Karpas-422 (cell line): ENCODE results near the gene ANKRD7. TPM values are rescaled to one million over a fixed set of nuclear protein-coding genes. Genes with fewer than 3 reads are reported as not detected.
"Not testable (repeated sequence)": the region's sequence is repeated elsewhere in the genome, so short reads cannot be mapped to it uniquely, and the experiment has no call there.

Experiments
- DNase-seq: peaks from one replicate; pipeline ENCODE4 v3.0.0-alpha.2; 2015
- H2AFZ ChIP-seq: fragments of 200-600 bp; sonication (generic); 2 replicates; pipeline ENCODE4 v1.6.1; 2014; ENCODE audit warnings: antibody characterized with exemption, low read length, mixed read lengths
- H3K27ac ChIP-seq: fragments of 200-600 bp; sonication (generic); 2 replicates; pipeline ENCODE4 v1.5.1; 2014; ENCODE audit warnings: mild to moderate bottlenecking, low read length, moderate library complexity
- H3K27me3 ChIP-seq: fragments of 200-600 bp; sonication (generic); 2 replicates; pipeline ENCODE4 v1.6.1; 2014; ENCODE audit warnings: low read length, mixed read lengths
- H3K36me3 ChIP-seq: fragments of 200-600 bp; sonication (generic); 2 replicates; pipeline ENCODE4 v1.6.1; 2014; ENCODE audit warnings: low read length, mixed read lengths; ENCODE audit not compliant: insufficient read depth
- H3K4me1 ChIP-seq: fragments of 200-600 bp; sonication (generic); 2 replicates; pipeline ENCODE4 v1.6.1; 2014; ENCODE audit warnings: mild to moderate bottlenecking, low read length, mixed read lengths
- H3K4me2 ChIP-seq: fragments of 200-600 bp; sonication (generic); 2 replicates; pipeline ENCODE4 v1.6.1; 2014; ENCODE audit warnings: low read length, low read depth, mild to moderate bottlenecking; ENCODE audit not compliant: poor library complexity, severe bottlenecking
- H3K4me3 ChIP-seq: fragments of 200-600 bp; sonication (generic); 2 replicates; pipeline ENCODE4 v1.5.1; 2014; ENCODE audit warnings: mild to moderate bottlenecking, antibody characterized with exemption, low read length, mixed read lengths
- H3K79me2 ChIP-seq: fragments of 200-600 bp; sonication (generic); 2 replicates; pipeline ENCODE4 v1.6.1; 2014; ENCODE audit warnings: mild to moderate bottlenecking, low read length, mixed read lengths
- H3K9ac ChIP-seq: fragments of 200-600 bp; sonication (generic); 2 replicates; pipeline ENCODE4 v1.6.0; 2014; ENCODE audit warnings: low read length
- H3K9me2 ChIP-seq: fragments of 200-600 bp; sonication (generic), shearing (Covaris generic); replicated peaks from 2 replicates; pipeline ENCODE4 v1.6.0; 2014; ENCODE audit warnings: mild to moderate bottlenecking, low read length, moderate library complexity; ENCODE audit not compliant: insufficient read depth
- H3K9me3 ChIP-seq: fragments of 300-700, 200-600 bp; sonication (generic); 2 replicates; pipeline ENCODE4 v1.6.1; 2014; ENCODE audit warnings: low read length, mixed read lengths
- H4K20me1 ChIP-seq: fragments of 200-600 bp; sonication (generic); 2 replicates; pipeline ENCODE4 v1.6.1; 2014; ENCODE audit warnings: mild to moderate bottlenecking, antibody characterized with exemption, low read length, low read depth; ENCODE audit not compliant: insufficient read depth
- total RNA-seq: library from RNA; depleted of rRNA; stranded (reverse); fragments of >200 nt; shearing (Covaris generic); gene quantifications from 2 replicates; pipeline ENCODE4 v1.2.3, GENCODE V29; 2014; ENCODE audit warnings: low replicate concordance

Gene ANKRD7
- total RNA-seq, 1 experiment from 2014 or later = 1.7 TPM

GRCh38 chr7:118218413-118219156 is 5.9 kb upstream of the ANKRD7 start:
- H3K4me2 ChIP-seq = no peak overlapping the region
- no peak overlapping the region for H3K4me3 ChIP-seq
- H4K20me1 ChIP-seq = no peaks in the 10 kb centered on the region
- DNase-seq = no peak
- no peak overlapping the region for H2AFZ ChIP-seq
- no peak overlapping the region for H3K9ac ChIP-seq
- H3K27ac ChIP-seq = no peak overlapping the region
- H3K9me3 ChIP-seq = no peaks in the 10 kb centered on the region
- H3K4me1 ChIP-seq = peaks cover 13% of the 10 kb centered on the region
- H3K79me2 ChIP-seq = no peaks in the 10 kb centered on the region
- H3K27me3 ChIP-seq = no peaks in the 10 kb centered on the region
- H3K9me2 ChIP-seq = no peaks in the 10 kb centered on the region
- no peaks in the 10 kb centered on the region for H3K36me3 ChIP-seq

DNA sequence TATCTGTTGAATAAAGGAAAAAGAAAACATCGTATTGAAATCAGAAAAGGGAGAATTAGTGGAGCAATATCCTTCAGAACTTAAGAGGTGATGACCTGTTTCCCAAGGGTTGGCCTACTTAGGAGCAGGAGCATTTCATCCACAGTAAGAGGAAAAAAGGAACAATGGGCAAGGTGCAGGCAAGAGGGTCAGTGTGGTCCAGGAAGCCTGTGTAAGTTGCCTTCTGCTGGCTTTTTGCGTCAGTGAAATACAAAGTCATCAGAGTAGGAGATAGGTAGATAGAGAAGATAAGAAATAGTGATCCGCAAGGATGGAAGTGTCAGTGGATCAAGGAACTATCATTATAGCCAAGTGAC is 5.4 kb upstream of the ANKRD7 start:
- DNase-seq = no peak
- peaks cover 8% of the 10 kb centered on the region for H3K4me1 ChIP-seq
- no peak overlapping the region for H3K27ac ChIP-seq
- no peaks in the 10 kb centered on the region for H3K9me2 ChIP-seq
- no peak overlapping the region for H3K9ac ChIP-seq
- no peak overlapping the region for H3K4me2 ChIP-seq
- H2AFZ ChIP-seq = no peak overlapping the region
- H3K27me3 ChIP-seq = no peaks in the 10 kb centered on the region
- H3K9me3 ChIP-seq = no peaks in the 10 kb centered on the region
- no peaks in the 10 kb centered on the region for H4K20me1 ChIP-seq
- no peaks in the 10 kb centered on the region for H3K36me3 ChIP-seq
- no peaks in the 10 kb centered on the region for H3K79me2 ChIP-seq
- no peak overlapping the region for H3K4me3 ChIP-seq

- no peak overlapping the region for H3K9ac ChIP-seq
- H3K27me3 ChIP-seq = no peaks in the 10 kb centered on the region
- H3K4me3 ChIP-seq = no peak overlapping the region
- H2AFZ ChIP-seq = no peak overlapping the region
- H3K9me3 ChIP-seq = no peaks in the 10 kb centered on the region
- no peak overlapping the region for H3K4me2 ChIP-seq
- H3K36me3 ChIP-seq = no peaks in the 10 kb centered on the region
- no peaks in the 10 kb centered on the region for H3K9me2 ChIP-seq
- no peaks in the 10 kb centered on the region for H3K79me2 ChIP-seq
- H4K20me1 ChIP-seq = no peaks in the 10 kb centered on the region
- H3K4me1 ChIP-seq = no peaks in the 10 kb centered on the region
- DNase-seq = no peak
- no peak overlapping the region for H3K27ac ChIP-seq
Measured at GRCh38 chr7:118220583-118220982, 3.9 kb upstream of the ANKRD7 start.

- no peak overlapping the region for H2AFZ ChIP-seq
- no peak for DNase-seq
- H3K27me3 ChIP-seq = no peaks in the 10 kb centered on the region
Measured at GRCh38 chr7:118222591-118222990, 1.9 kb upstream of the ANKRD7 start.

DNA sequence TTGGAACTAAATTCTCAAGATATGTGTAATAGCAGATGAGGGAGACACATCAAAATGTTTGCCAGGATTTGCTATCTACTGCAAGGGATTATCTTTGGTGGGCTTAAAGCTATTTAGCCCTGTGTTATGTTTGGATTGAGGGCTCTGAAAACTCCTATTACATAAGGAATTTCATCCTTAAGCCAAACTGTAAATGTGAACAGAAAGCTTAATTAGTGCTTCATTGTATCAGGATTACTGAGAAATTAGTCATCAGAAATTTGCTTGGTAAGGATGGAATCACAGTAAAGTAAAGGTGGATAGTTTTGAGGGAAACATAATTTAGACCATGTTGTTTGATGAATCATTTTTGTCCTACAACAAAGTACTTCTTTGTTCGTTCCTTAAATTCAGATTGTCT is 8.3 kb downstream of the ANKRD7 start:
- Histone ChIP-seq H3K27ac (no peak overlapping the region), H3K36me3 (no peaks in the 10 kb centered on the region), H3K9me2 (0 out of 2 replicates have a peak, but pooled peaks cover 3% of the 10 kb centered on the region), H3K4me2 (no peak overlapping the region), H3K27me3 (no peaks in the 10 kb centered on the region), H3K4me3 (no peak overlapping the region), H3K4me1 (no peaks in the 10 kb centered on the region), H2AFZ (no peak overlapping the region), H3K9me3 (no peaks in the 10 kb centered on the region), H3K9ac (no peak overlapping the region), H3K79me2 (no peaks in the 10 kb centered on the region), H4K20me1 (no peaks in the 10 kb centered on the region)
- no peak for DNase-seq

More at GRCh38 chr7:118222591-118222990, 1.9 kb upstream of the ANKRD7 start:
- H3K36me3 ChIP-seq = no peaks in the 10 kb centered on the region
- H3K4me2 ChIP-seq = no peak overlapping the region
- H3K9me2 ChIP-seq = no peaks in the 10 kb centered on the region
- no peak overlapping the region for H3K27ac ChIP-seq
- H4K20me1 ChIP-seq = no peaks in the 10 kb centered on the region
- no peak overlapping the region for H3K9ac ChIP-seq
- H3K4me3 ChIP-seq = no peak overlapping the region
- H3K9me3 ChIP-seq = no peaks in the 10 kb centered on the region
- H3K79me2 ChIP-seq = no peaks in the 10 kb centered on the region
- H3K4me1 ChIP-seq = no peaks in the 10 kb centered on the region

DNA sequence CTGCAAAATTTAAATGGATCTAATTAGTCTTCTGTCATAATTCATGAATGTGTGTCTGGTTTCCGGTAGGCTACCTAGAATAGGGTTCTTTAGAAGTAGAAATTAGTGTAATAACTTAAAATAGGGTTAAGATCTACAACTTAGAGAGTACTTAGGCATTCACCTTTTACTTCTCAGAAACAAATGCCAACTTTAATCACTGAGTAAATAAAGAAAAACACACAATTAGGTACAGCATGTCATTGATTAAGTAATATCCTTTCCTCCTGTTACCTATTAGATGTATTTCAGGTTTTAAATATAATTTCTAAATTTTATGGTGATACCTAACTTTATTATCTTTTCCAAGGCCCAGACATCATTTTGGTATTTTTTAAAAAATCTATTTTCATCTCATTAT is 9.3 kb downstream of the ANKRD7 start:
- Histone ChIP-seq H3K4me2 (no peak overlapping the region), H3K4me1 (no peaks in the 10 kb centered on the region), H3K36me3 (no peaks in the 10 kb centered on the region), H3K79me2 (no peaks in the 10 kb centered on the region), H3K9me3 (no peaks in the 10 kb centered on the region), H3K4me3 (no peak overlapping the region), H3K9ac (no peak overlapping the region), H3K9me2 (0 out of 2 replicates have a peak, but pooled peaks cover 3% of the 10 kb centered on the region), H3K27ac (no peak overlapping the region), H4K20me1 (no peaks in the 10 kb centered on the region), H3K27me3 (no peaks in the 10 kb centered on the region), H2AFZ (no peak overlapping the region)
- DNase-seq = no peak

- Histone ChIP-seq H3K79me2 (no peaks in the 10 kb centered on the region), H4K20me1 (no peaks in the 10 kb centered on the region), H3K4me1 (no peaks in the 10 kb centered on the region), H3K4me2 (no peak overlapping the region), H3K9me3 (no peaks in the 10 kb centered on the region), H3K9ac (no peak overlapping the region), H3K27me3 (no peaks in the 10 kb centered on the region), H3K9me2 (0 out of 2 replicates have a peak, but pooled peaks cover 3% of the 10 kb centered on the region), H3K36me3 (no peaks in the 10 kb centered on the region), H3K4me3 (no peak overlapping the region), H3K27ac (no peak overlapping the region), H2AFZ (no peak overlapping the region)
- no peak for DNase-seq
Measured at GRCh38 chr7:118239014-118239413, 14.5 kb downstream of the ANKRD7 start.

GRCh38 chr7:118240320-118240719 is 15.8 kb downstream of the ANKRD7 start:
- H3K4me1 ChIP-seq, DNase-seq, H3K4me2 ChIP-seq, H3K36me3 ChIP-seq, H3K9me2 ChIP-seq, H3K9me3 ChIP-seq, H4K20me1 ChIP-seq, H3K27ac ChIP-seq, H3K27me3 ChIP-seq, H3K79me2 ChIP-seq, H2AFZ ChIP-seq, H3K9ac ChIP-seq, H3K4me3 ChIP-seq: not testable (repeated sequence)
